A549 (cell line): ENCODE data around the gene SPECC1L.
"Not testable (repeated sequence)": the region's sequence is repeated elsewhere in the genome, so short reads cannot be mapped to it uniquely, and the experiment has no call there.

Experiments used
- CTCF ChIP-seq: fragments of >200 bp; sonication (Bioruptor Twin); formaldehyde crosslinking; IDR thresholded peaks from 3 replicates; pipeline ENCODE4 v1.5.1; 2016
- EP300 ChIP-seq, 2 experiments: fragments of >200 bp; sonication (Bioruptor Twin); formaldehyde crosslinking; IDR thresholded peaks; 2 replicates in 1 of 2; 3 replicates in 1 of 2; pipeline ENCODE4 v1.6.1; 2016 to 2017
- MAFK ChIP-seq: fragments of 450-650 bp; IDR thresholded peaks from 2 replicates; pipeline ENCODE4 v1.6.1; 2014; ENCODE audit not compliant: partially characterized antibody
- NR3C1 ChIP-seq: fragments of >200 bp; sonication (Bioruptor Twin); formaldehyde crosslinking; IDR thresholded peaks from 3 replicates; pipeline ENCODE4 v1.6.1; 2017
- PHF8 ChIP-seq: fragments of 200-600 bp; sonication (generic); IDR thresholded peaks from 2 replicates; pipeline ENCODE4 v1.6.1; 2016; ENCODE audit warnings: low read depth, mild to moderate bottlenecking, antibody characterized with exemption, moderate library complexity, borderline replicate concordance
- POLR2A ChIP-seq: IDR thresholded peaks from 2 replicates; pipeline ENCODE4 v1.6.1; 2012; ENCODE audit warnings: mild to moderate bottlenecking, low read length

DNA sequence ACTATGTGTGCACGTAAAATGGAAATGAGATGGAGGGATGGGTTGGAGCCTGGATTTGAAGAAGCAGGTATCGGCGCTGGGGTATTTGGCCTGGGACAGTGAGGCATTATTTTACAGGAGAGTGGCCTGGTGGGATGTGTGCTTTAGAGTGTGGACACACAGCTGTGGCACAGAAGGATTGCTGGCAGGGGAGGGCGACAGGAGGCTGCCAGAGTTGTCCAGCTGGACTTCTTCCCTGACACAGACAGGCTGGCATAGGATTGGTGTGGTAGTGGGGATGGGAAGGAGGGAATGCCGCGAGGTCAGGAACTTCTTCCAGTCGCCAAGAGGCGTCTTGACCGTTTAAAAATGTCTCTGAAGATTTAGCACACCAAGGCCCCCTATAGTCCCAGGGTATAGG lies 16.6 kb downstream of the SPECC1L start:
- not testable (repeated sequence) for TF ChIP-seq PHF8; POLR2A; CTCF; EP300 (IDR thresholded peaks at IDR 0.05); NR3C1; MAFK
